H9 (cell line): ENCODE results near the gene CREB5. TPM values are rescaled to one million over a fixed set of nuclear protein-coding genes. Genes with fewer than 3 reads are reported as not detected.

Experiments
- DNase-seq: peaks from one replicate; pipeline ENCODE4 v3.0.0-alpha.2; 2017
- H2AFZ ChIP-seq: one replicate; pipeline ENCODE4 v1.6.1; 2013; ENCODE audit warnings: mild to moderate bottlenecking, low read length, control low read depth, moderate library complexity
- H2AK5ac ChIP-seq: 2 replicates; pipeline ENCODE4 v1.6.1; 2013; ENCODE audit warnings: low read length, control low read depth, mixed read lengths; ENCODE audit not compliant: insufficient read length
- H2BK120ac ChIP-seq: one replicate; pipeline ENCODE4 v1.6.1; 2013; ENCODE audit warnings: low read depth, mild to moderate bottlenecking, low read length, control low read depth, inconsistent platforms; ENCODE audit not compliant: poor library complexity, severe bottlenecking
- H2BK12ac ChIP-seq: 2 replicates; pipeline ENCODE4 v1.6.1; 2013; ENCODE audit warnings: low read length, control low read depth, mixed read lengths, low read depth; ENCODE audit not compliant: insufficient read length
- H2BK15ac ChIP-seq: 2 replicates; pipeline ENCODE4 v1.6.1; 2013; ENCODE audit warnings: low read depth, low read length, control low read depth
- H2BK20ac ChIP-seq: one replicate; pipeline ENCODE4 v1.6.1; 2013; ENCODE audit warnings: low read depth, mild to moderate bottlenecking, low read length, control low read depth, inconsistent platforms; ENCODE audit not compliant: poor library complexity, severe bottlenecking
- H2BK5ac ChIP-seq: 2 replicates; pipeline ENCODE4 v1.6.1; 2013; ENCODE audit warnings: low read length, control low read depth, mixed read lengths; ENCODE audit not compliant: insufficient read length
- H3K14ac ChIP-seq: 2 replicates; pipeline ENCODE4 v1.6.1; 2013; ENCODE audit warnings: low read length, control low read depth; ENCODE audit not compliant: insufficient read depth
- H3K18ac ChIP-seq: 2 replicates; pipeline ENCODE4 v1.6.1; 2013; ENCODE audit warnings: low read depth, mild to moderate bottlenecking, mixed read lengths, low read length, control low read depth; ENCODE audit not compliant: insufficient read length
- H3K23ac ChIP-seq: 2 replicates; pipeline ENCODE4 v1.6.1; 2013; ENCODE audit warnings: low read length, control low read depth, mixed read lengths, low read depth; ENCODE audit not compliant: insufficient read length
- H3K23me2 ChIP-seq: 2 replicates; pipeline ENCODE4 v1.6.1; 2013; ENCODE audit warnings: low read depth, mild to moderate bottlenecking, mixed read lengths, low read length, control low read depth; ENCODE audit not compliant: insufficient read length, poor library complexity, severe bottlenecking
- H3K27ac ChIP-seq: 2 replicates; pipeline ENCODE4 v1.5.1; 2013; ENCODE audit warnings: low read length, control low read depth, mixed read lengths, low read depth; ENCODE audit not compliant: insufficient read length
- H3K27me3 ChIP-seq: 2 replicates; pipeline ENCODE4 v1.6.1; 2013; ENCODE audit warnings: low read length, control low read depth, inconsistent platforms; ENCODE audit not compliant: insufficient read depth
- H3K4ac ChIP-seq: 2 replicates; pipeline ENCODE4 v1.6.1; 2013; ENCODE audit warnings: low read depth, mild to moderate bottlenecking, control low read depth, inconsistent platforms, low read length, moderate library complexity
- H3K4me1 ChIP-seq: 2 replicates; pipeline ENCODE4 v1.6.1; 2013; ENCODE audit warnings: low read length, control low read depth, inconsistent platforms; ENCODE audit not compliant: insufficient read depth
- H3K4me2 ChIP-seq: 2 replicates; pipeline ENCODE4 v1.6.1; 2013; ENCODE audit warnings: low read length, control low read depth, mixed read lengths; ENCODE audit not compliant: insufficient read length, insufficient read depth
- H3K56ac ChIP-seq: 2 replicates; pipeline ENCODE4 v1.6.1; 2013; ENCODE audit warnings: low read depth, mild to moderate bottlenecking, mixed read lengths, low read length, control low read depth; ENCODE audit not compliant: insufficient read length
- H3K79me1 ChIP-seq: 2 replicates; pipeline ENCODE4 v1.6.1; 2013; ENCODE audit warnings: low read depth, mild to moderate bottlenecking, moderate library complexity, low read length, control low read depth, inconsistent platforms; ENCODE audit not compliant: insufficient read depth, poor library complexity, severe bottlenecking
- H3K79me2 ChIP-seq: 2 replicates; pipeline ENCODE4 v1.6.1; 2013; ENCODE audit warnings: low read length, control low read depth, inconsistent platforms; ENCODE audit not compliant: insufficient read depth
- H3K9ac ChIP-seq: 2 replicates; pipeline ENCODE4 v1.6.1; 2013; ENCODE audit warnings: low read length, control low read depth, mixed read lengths; ENCODE audit not compliant: insufficient read length; ENCODE audit errors: extremely low read depth
- H3K9me3 ChIP-seq: one replicate; pipeline ENCODE4 v1.6.1; 2013; ENCODE audit warnings: low read depth, low read length, inconsistent platforms; ENCODE audit not compliant: control insufficient read depth
- H3T11ph ChIP-seq: one replicate; pipeline ENCODE4 v1.6.1; 2013; ENCODE audit warnings: mild to moderate bottlenecking, low read length, control low read depth, inconsistent platforms
- H4K20me1 ChIP-seq: one replicate; pipeline ENCODE4 v1.6.1; 2013; ENCODE audit not compliant: control insufficient read depth, insufficient read length, insufficient read depth
- H4K5ac ChIP-seq: 2 replicates; pipeline ENCODE4 v1.6.1; 2013; ENCODE audit warnings: low read depth, mild to moderate bottlenecking, mixed read lengths, low read length, control low read depth; ENCODE audit not compliant: insufficient read length
- H4K8ac ChIP-seq: replicated peaks from 2 replicates; pipeline ENCODE4 v1.6.1; 2013; ENCODE audit warnings: low read length, control low read depth, mixed read lengths, low read depth; ENCODE audit not compliant: insufficient read length
- H4K91ac ChIP-seq: 2 replicates; pipeline ENCODE4 v1.6.1; 2013; ENCODE audit warnings: low read depth, mild to moderate bottlenecking, moderate library complexity, mixed read lengths, low read length, control low read depth; ENCODE audit not compliant: insufficient read length
- H3K27ac Mint-ChIP-seq, 3 experiments: 2 replicates in 2 of 3; 3 replicates in 1 of 3; pipeline ENCODE4 v1.8.0; 2020 to 2021; ENCODE audit warnings: mixed read lengths in 3 of 3, mild to moderate bottlenecking in 1 of 3, moderate library complexity in 1 of 3
- H3K27me3 Mint-ChIP-seq: 2 replicates; pipeline ENCODE4 v1.8.0; 2021; ENCODE audit warnings: low read depth, mild to moderate bottlenecking, moderate library complexity, mixed read lengths
- H3K36me3 Mint-ChIP-seq, 3 experiments: 2 replicates in 2 of 3; 3 replicates in 1 of 3; pipeline ENCODE4 v1.8.0; 2020 to 2021; ENCODE audit warnings: low read depth in 3 of 3, mixed read lengths in 3 of 3; ENCODE audit not compliant: insufficient read depth in 1 of 3
- H3K4me1 Mint-ChIP-seq, 2 experiments: 2 replicates each; pipeline ENCODE4 v1.8.0; 2020; ENCODE audit warnings: mixed read lengths in 2 of 2
- H3K4me3 Mint-ChIP-seq, 2 experiments: 2 replicates in 1 of 2; 3 replicates in 1 of 2; pipeline ENCODE4 v1.8.0; 2020 to 2021; ENCODE audit warnings: mild to moderate bottlenecking in 2 of 2, mixed read lengths in 2 of 2, moderate library complexity in 1 of 2
- H3K9me3 Mint-ChIP-seq, 2 experiments: 2 replicates in 1 of 2; 3 replicates in 1 of 2; pipeline ENCODE4 v1.8.0; 2020; ENCODE audit warnings: mild to moderate bottlenecking in 2 of 2, mixed read lengths in 2 of 2, moderate library complexity in 1 of 2
- CTCF ChIP-seq: fragments of 200-600 bp; sonication (generic); conservative IDR thresholded peaks from 3 replicates; pipeline ENCODE4 v1.8.0; 2021; ENCODE audit warnings: antibody characterized with exemption, mild to moderate bottlenecking
- WGBS: extraction: QIAGEN DNeasy Blood & Tissue Kit; methylation state at CpG from one replicate; pipeline ENCODE4 v1.1.7; 2013; ENCODE audit warnings: missing lambda C conversion rate, low lambda C conversion rate, mixed read lengths; ENCODE audit not compliant: insufficient read length; ENCODE audit errors: extremely low coverage; 5-methylcytosine and 5-hydroxymethylcytosine counted together
- total RNA-seq: library from RNA; stranded (reverse); gene quantifications from 2 replicates; pipeline ENCODE4 v1.2.1, GENCODE V29; 2021

The CREB5 gene
- total RNA-seq, 1 experiment from 2014 or later: 4.0 TPM

GRCh38 chr7:28587211-28587610, 174.9 kb downstream of the CREB5 start:
- Histone ChIP-seq H2AFZ (no peak overlapping the region), H2BK15ac (no peak overlapping the region), H3K4ac (no peak overlapping the region), H3K79me1 (no peaks in the 10 kb centered on the region), H3K56ac (no peak overlapping the region), H3K79me2 (no peaks in the 10 kb centered on the region), H3K9ac (no peak overlapping the region), H3K23ac (no peak overlapping the region), H4K5ac (no peak overlapping the region), H4K20me1 (no peaks in the 10 kb centered on the region), H2BK12ac (no peak overlapping the region), H2BK20ac (no peak overlapping the region), H3K23me2 (no peaks in the 10 kb centered on the region), H3K27me3 (no peaks in the 10 kb centered on the region), H2BK120ac (no peak overlapping the region), H4K91ac (no peak overlapping the region), H2BK5ac (no peak overlapping the region), H3K18ac (no peak overlapping the region), H3K9me3 (no peaks in the 10 kb centered on the region), H3K4me2 (no peak overlapping the region), H4K8ac (no peak overlapping the region), H3K14ac (no peak overlapping the region), H2AK5ac (no peak overlapping the region), H3T11ph (no peak overlapping the region), H3K27ac (no peak overlapping the region), H3K4me1 (no peaks in the 10 kb centered on the region)
- H3K27me3 Mint-ChIP-seq: no peaks in the 10 kb centered on the region
- no peak overlapping the region for H3K27ac Mint-ChIP-seq
- H3K36me3 Mint-ChIP-seq: no peaks in the 10 kb centered on the region
- TF ChIP-seq CTCF: no peak
- no CpG with 5 or more reads among the region's 3 CpGs for WGBS
- H3K4me1 Mint-ChIP-seq: no peaks in the 10 kb centered on the region
- no peak for DNase-seq
- no peak overlapping the region for H3K4me3 Mint-ChIP-seq
- H3K9me3 Mint-ChIP-seq: no peaks in the 10 kb centered on the region; a peak in 1 of 5 replicates
